Keratinocyte (primary cell): ENCODE data around the gene CDH18. TPM values are rescaled to one million over a fixed set of nuclear protein-coding genes. Genes with fewer than 3 reads are reported as not detected.

Experiments used
- DNase-seq: peaks from one replicate; pipeline ENCODE4 v3.0.0-alpha.2; 2011; ENCODE audit warnings: low read depth, missing footprints, low spot score
- FAIRE-seq: peaks from 2 replicates; lab custom pipeline; 2011; peaks lifted over from hg19 to GRCh38; lab: Jason Lieb, UNC
- H2AFZ ChIP-seq: 2 replicates; pipeline ENCODE4 v1.6.0; 2012; ENCODE audit warnings: low read length, control low read depth, inconsistent platforms; ENCODE audit not compliant: control insufficient read depth
- H3K27ac ChIP-seq: 2 replicates; pipeline ENCODE4 v1.5.1; 2011; ENCODE audit warnings: low read length; ENCODE audit not compliant: control insufficient read depth, insufficient read depth
- H3K27me3 ChIP-seq: 3 replicates; pipeline ENCODE4 v1.6.0; 2011; ENCODE audit warnings: low read length; ENCODE audit not compliant: control insufficient read depth, insufficient read depth; ENCODE audit errors: extremely low read depth
- H3K36me3 ChIP-seq, 2 experiments: 2 replicates in 1 of 2; 3 replicates in 1 of 2; pipeline ENCODE4 v1.5.1; 2011; ENCODE audit warnings: low read length in 2 of 2, mild to moderate bottlenecking in 1 of 2; ENCODE audit not compliant: control insufficient read depth in 2 of 2, insufficient read depth in 2 of 2; ENCODE audit errors: extremely low read depth in 1 of 2
- H3K4me1 ChIP-seq: 3 replicates; pipeline ENCODE4 v1.5.1; 2011; ENCODE audit warnings: low read length; ENCODE audit not compliant: control insufficient read depth, insufficient read depth; ENCODE audit errors: extremely low read depth
- H3K4me2 ChIP-seq: 3 replicates; pipeline ENCODE4 v1.6.0; 2011; ENCODE audit warnings: low read depth, low read length; ENCODE audit not compliant: control insufficient read depth, insufficient read depth; ENCODE audit errors: extremely low read depth
- H3K4me3 ChIP-seq, 3 experiments: fragments of 200-600 bp in 1 of 3; sonication (generic) in 1 of 3; 2 replicates in 2 of 3; 3 replicates in 1 of 3; pipeline ENCODE4 v1.5.1; 2011 to 2016; ENCODE audit warnings: low read length in 3 of 3, mild to moderate bottlenecking in 3 of 3, control low read depth in 2 of 3, inconsistent platforms in 1 of 3, low read depth in 1 of 3, mixed read lengths in 1 of 3, mixed run types in 1 of 3, moderate library complexity in 1 of 3; ENCODE audit not compliant: control insufficient read depth in 2 of 3, insufficient read depth in 2 of 3; ENCODE audit errors: extremely low read depth in 1 of 3
- H3K79me2 ChIP-seq: 2 replicates; pipeline ENCODE4 v1.6.0; 2012; ENCODE audit warnings: low read length; ENCODE audit not compliant: control insufficient read depth, insufficient read depth
- H3K9ac ChIP-seq: 3 replicates; pipeline ENCODE4 v1.6.0; 2011; ENCODE audit warnings: low read length; ENCODE audit not compliant: control insufficient read depth, insufficient read depth; ENCODE audit errors: extremely low read depth
- H3K9me1 ChIP-seq: 3 replicates; pipeline ENCODE4 v1.6.0; 2011; ENCODE audit warnings: low read length; ENCODE audit not compliant: control insufficient read depth, insufficient read depth; ENCODE audit errors: extremely low read depth
- H3K9me3 ChIP-seq: 2 replicates; pipeline ENCODE4 v1.5.1; 2012; ENCODE audit warnings: low read depth, low read length; ENCODE audit not compliant: control insufficient read depth
- H4K20me1 ChIP-seq: 3 replicates; pipeline ENCODE4 v1.6.0; 2011; ENCODE audit warnings: low read length; ENCODE audit not compliant: control insufficient read depth, insufficient read depth; ENCODE audit errors: extremely low read depth
- EZH2 ChIP-seq: IDR thresholded peaks from one replicate; pipeline ENCODE4 v1.6.1; 2012; ENCODE audit warnings: inconsistent platforms, mild to moderate bottlenecking, low read length, moderate library complexity
- dilution Hi-C: fragments of 300-500 bp; cut with MboI; formaldehyde crosslinking; loops from one replicate; pipeline ENCODE4 v1.7.0; 2020; ENCODE audit warnings: low sequenced_read_pairs; ENCODE audit not compliant: extremely low pct_ligation_motif_present
- polyA plus RNA-seq, 5 experiments: library from polyadenylated mRNA; depleted of rRNA in 3 of 5; stranded (reverse) in 3 of 5; stranded (forward) in 1 of 5; unstranded in 1 of 5; fragments of >200 nt; gene quantifications; 1 replicate in 1 of 5; 2 replicates in 3 of 5; 3 replicates in 1 of 5; pipeline versions ENCODE4 v1.2.1 to v1.2.3, GENCODE V29; 2011 to 2012; ENCODE audit warnings: missing spikeins in 2 of 5, low read depth in 1 of 5, low replicate concordance in 1 of 5
- TF ChIP-seq, protein P1 (sequence below), 3 experiments: IDR thresholded peaks in 1 of 3; conservative IDR thresholded peaks in 1 of 3; optimal IDR thresholded peaks in 1 of 3; 2 replicates in 2 of 3; 3 replicates in 1 of 3; pipeline versions ENCODE3 to v1.5.1; 2011; ENCODE audit warnings: low read length in 3 of 3, mild to moderate bottlenecking in 3 of 3, moderate library complexity in 2 of 3, control low read depth in 1 of 3, inconsistent platforms in 1 of 3; ENCODE audit not compliant: insufficient read depth in 2 of 3; ENCODE audit errors: extremely low read depth in 1 of 3

The CDH18 gene
- polyA plus RNA-seq, 1 donor (not counting 4 experiments of a cell fraction or from before 2014, with no cell fraction given), result 0.41 TPM

DNA sequence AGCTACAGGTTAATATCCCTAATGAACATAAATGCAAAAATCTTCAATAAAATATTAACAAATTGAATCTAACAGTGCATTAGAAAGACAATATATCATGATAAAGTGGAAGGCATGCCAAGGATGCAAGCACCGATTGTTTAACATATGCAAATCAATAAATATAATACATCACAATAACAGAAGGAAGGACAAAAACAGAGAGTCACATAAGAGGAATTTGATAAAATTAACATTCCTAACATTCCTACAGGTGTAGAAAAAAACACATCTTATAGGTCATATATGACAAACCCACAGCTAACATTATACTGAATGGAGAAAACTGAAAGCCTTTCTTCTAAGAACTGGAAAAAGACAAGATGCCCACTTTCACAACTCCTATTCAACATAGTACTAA lies 297.0 kb downstream of the CDH18 start:
- no peak overlapping the region for H3K4me3 ChIP-seq
- TF ChIP-seq, protein P1, sequence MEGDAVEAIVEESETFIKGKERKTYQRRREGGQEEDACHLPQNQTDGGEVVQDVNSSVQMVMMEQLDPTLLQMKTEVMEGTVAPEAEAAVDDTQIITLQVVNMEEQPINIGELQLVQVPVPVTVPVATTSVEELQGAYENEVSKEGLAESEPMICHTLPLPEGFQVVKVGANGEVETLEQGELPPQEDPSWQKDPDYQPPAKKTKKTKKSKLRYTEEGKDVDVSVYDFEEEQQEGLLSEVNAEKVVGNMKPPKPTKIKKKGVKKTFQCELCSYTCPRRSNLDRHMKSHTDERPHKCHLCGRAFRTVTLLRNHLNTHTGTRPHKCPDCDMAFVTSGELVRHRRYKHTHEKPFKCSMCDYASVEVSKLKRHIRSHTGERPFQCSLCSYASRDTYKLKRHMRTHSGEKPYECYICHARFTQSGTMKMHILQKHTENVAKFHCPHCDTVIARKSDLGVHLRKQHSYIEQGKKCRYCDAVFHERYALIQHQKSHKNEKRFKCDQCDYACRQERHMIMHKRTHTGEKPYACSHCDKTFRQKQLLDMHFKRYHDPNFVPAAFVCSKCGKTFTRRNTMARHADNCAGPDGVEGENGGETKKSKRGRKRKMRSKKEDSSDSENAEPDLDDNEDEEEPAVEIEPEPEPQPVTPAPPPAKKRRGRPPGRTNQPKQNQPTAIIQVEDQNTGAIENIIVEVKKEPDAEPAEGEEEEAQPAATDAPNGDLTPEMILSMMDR (optimal IDR thresholded peaks at IDR 0.05 in 1 of 3, IDR thresholded peaks at IDR 0.05 in 1 of 3, conservative IDR thresholded peaks at IDR 0.05 in 1 of 3; ENCODE audit: extremely low read depth in 1 of 3, insufficient read depth in 2 of 3, low read length in 3 of 3), result no peak
- TF ChIP-seq EZH2, result no peak
- no peak overlapping the region for H3K9ac ChIP-seq
- no peaks in the 10 kb centered on the region for H3K36me3 ChIP-seq
- no peak for FAIRE-seq
- no peak overlapping the region for H2AFZ ChIP-seq
- H4K20me1 ChIP-seq, result no peaks in the 10 kb centered on the region
- DNase-seq, result no peak
- no peaks in the 10 kb centered on the region for H3K27me3 ChIP-seq
- no peaks in the 10 kb centered on the region for H3K9me3 ChIP-seq
- H3K9me1 ChIP-seq, result no peaks in the 10 kb centered on the region
- dilution Hi-C loops, result no loop called here
- no peaks in the 10 kb centered on the region for H3K4me1 ChIP-seq
- H3K4me2 ChIP-seq, result no peak overlapping the region
- H3K27ac ChIP-seq, result no peak overlapping the region
- no peaks in the 10 kb centered on the region for H3K79me2 ChIP-seq

DNA sequence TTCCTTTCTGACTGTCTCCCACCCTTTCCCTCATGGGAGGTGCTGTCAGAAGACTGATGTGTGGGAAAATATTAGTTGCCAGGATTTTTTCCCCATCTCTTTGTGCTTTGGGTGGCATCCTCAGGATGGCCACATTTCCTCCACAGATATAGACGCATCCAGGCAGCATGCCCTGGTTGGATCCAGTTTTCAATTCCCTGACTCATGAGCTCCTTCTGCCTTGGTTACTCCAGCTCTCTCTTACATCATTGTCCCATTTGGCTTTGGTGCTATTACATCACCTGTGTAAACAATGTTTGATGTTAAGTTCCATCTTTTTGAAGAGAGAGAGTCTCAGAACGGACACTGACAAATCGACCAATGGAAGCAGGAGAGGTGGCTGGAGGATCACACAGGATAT lies 302.5 kb downstream of the CDH18 start:
- Histone ChIP-seq H3K27ac (no peak overlapping the region), H3K9me3 (no peaks in the 10 kb centered on the region), H3K27me3 (no peaks in the 10 kb centered on the region), H2AFZ (no peak overlapping the region), H3K4me1 (no peaks in the 10 kb centered on the region), H3K79me2 (no peaks in the 10 kb centered on the region), H3K9me1 (no peaks in the 10 kb centered on the region), H3K36me3 (no peaks in the 10 kb centered on the region), H3K4me3 (no peak overlapping the region), H3K4me2 (no peak overlapping the region), H4K20me1 (no peaks in the 10 kb centered on the region), H3K9ac (no peak overlapping the region)
- no peak for TF ChIP-seq EZH2
- TF ChIP-seq, protein P1 (optimal IDR thresholded peaks at IDR 0.05 in 1 of 3, IDR thresholded peaks at IDR 0.05 in 1 of 3, conservative IDR thresholded peaks at IDR 0.05 in 1 of 3; ENCODE audit: extremely low read depth in 1 of 3, insufficient read depth in 2 of 3, low read length in 3 of 3), result no peak
- dilution Hi-C loops, result no loop called here
- FAIRE-seq, result no peak
- no peak for DNase-seq
